K562 (cell line): ENCODE measurements around the gene NDUFS8. TPM values are rescaled to one million over a fixed set of nuclear protein-coding genes. Genes with fewer than 3 reads are reported as not detected.

Experiments used
- BDP1 ChIP-seq: IDR thresholded peaks from 3 replicates; pipeline ENCODE4 v1.6.1; 2011; ENCODE audit not compliant: insufficient read length, insufficient read depth
- CAMTA2 ChIP-seq: fragments of 250-450 bp; sonication (Bioruptor Pico); conservative IDR thresholded peaks from 2 replicates; pipeline ENCODE4 v1.5.1; 2022
- CBX1 ChIP-seq: sonication (generic); IDR thresholded peaks from 2 replicates; pipeline ENCODE4 v1.6.1; 2016; ENCODE audit warnings: antibody characterized with exemption, low read depth, mild to moderate bottlenecking
- CHD1 ChIP-seq: fragments of 200-600 bp; sonication (generic); IDR thresholded peaks from one replicate; pipeline ENCODE4 v1.6.1; 2012; ENCODE audit warnings: mild to moderate bottlenecking, moderate library complexity, low read length, inconsistent platforms
- CXXC5 ChIP-seq: fragments of 250-450 bp; sonication (Bioruptor Pico); IDR thresholded peaks from 2 replicates; pipeline ENCODE4 v1.8.0; 2022; ENCODE audit warnings: inconsistent platforms, mild to moderate bottlenecking, moderate library complexity
- ELF4 ChIP-seq: fragments of 450-650 bp; formaldehyde crosslinking; IDR thresholded peaks from 2 replicates; pipeline ENCODE4 v1.4.0; 2022; ENCODE audit warnings: missing genetic modification characterization
- FOXA1 ChIP-seq: fragments of 450-650 bp; IDR thresholded peaks from 2 replicates; pipeline ENCODE4 v1.6.1; 2016; ENCODE audit warnings: mild to moderate bottlenecking, borderline replicate concordance
- GABPB1 ChIP-seq: sonication (generic); formaldehyde crosslinking; IDR thresholded peaks from 2 replicates; pipeline ENCODE4 v1.8.0; 2022; ENCODE audit warnings: mild to moderate bottlenecking, missing genetic modification reagents
- HMGN3 ChIP-seq: IDR thresholded peaks from 2 replicates; pipeline ENCODE4 v1.6.1; 2011; ENCODE audit warnings: borderline replicate concordance, low read depth, mild to moderate bottlenecking, mixed read lengths, low read length; ENCODE audit not compliant: insufficient read length; ENCODE audit errors: extremely low read depth
- MCM7 ChIP-seq, 2 experiments: fragments of 450-650 bp; IDR thresholded peaks; 2 replicates each; pipeline ENCODE4 v1.6.1; 2016 to 2018
- NR1H2 ChIP-seq: sonication (generic); formaldehyde crosslinking; IDR thresholded peaks from 2 replicates; pipeline ENCODE4 v1.4.0; 2020; ENCODE audit warnings: mild to moderate bottlenecking, missing genetic modification reagents
- POLR2B ChIP-seq: fragments of 450-650 bp; IDR thresholded peaks from 2 replicates; pipeline ENCODE4 v1.6.1; 2018; ENCODE audit warnings: low read depth; ENCODE audit not compliant: partially characterized antibody
- PTBP1 ChIP-seq: fragments of 200-400 bp; formaldehyde crosslinking; IDR thresholded peaks from 2 replicates; pipeline ENCODE4 v1.6.1; 2017; ENCODE audit warnings: low read depth, low read length
- SMAD1 ChIP-seq: fragments of 150-350 bp; IDR thresholded peaks from 2 replicates; pipeline ENCODE4 v1.6.1; 2014; ENCODE audit warnings: low read length, low read depth; ENCODE audit not compliant: partially characterized antibody
- SNAPC5 ChIP-seq: fragments of 250-450 bp; sonication (Bioruptor Pico); IDR thresholded peaks from 2 replicates; pipeline ENCODE4 v1.8.0; 2021; ENCODE audit warnings: moderate library complexity, mild to moderate bottlenecking, inconsistent platforms
- XRCC3 ChIP-seq: fragments of 450-650 bp; IDR thresholded peaks from 2 replicates; pipeline ENCODE4 v1.6.1; 2017; ENCODE audit warnings: mild to moderate bottlenecking, moderate library complexity
- ZNF197 ChIP-seq: fragments of 200-800 bp; sonication (Bioruptor generic); IDR thresholded peaks from 2 replicates; pipeline ENCODE4 v1.6.1; 2016; ENCODE audit warnings: low read depth, missing genetic modification characterization, missing compliant biosample characterization
- ZNF41 ChIP-seq: fragments of 250-450 bp; sonication (Bioruptor Pico); conservative IDR thresholded peaks from 2 replicates; pipeline ENCODE4 v1.4.0; 2020; ENCODE audit warnings: mild to moderate bottlenecking
- ZNF584 ChIP-seq: fragments of 200-800 bp; sonication (Bioruptor generic); IDR thresholded peaks from 2 replicates; pipeline ENCODE4 v1.6.1; 2016; ENCODE audit warnings: low read depth, mild to moderate bottlenecking, missing genetic modification characterization, missing compliant biosample characterization
- ZNF778 ChIP-seq: fragments of 450-650 bp; formaldehyde crosslinking; IDR thresholded peaks from 2 replicates; pipeline ENCODE4 v1.4.0; 2020; ENCODE audit warnings: mild to moderate bottlenecking, moderate library complexity
- polyA plus RNA-seq, 8 experiments: library from polyadenylated mRNA; depleted of rRNA in 4 of 8; stranded (reverse) in 5 of 8; unstranded in 3 of 8; fragments of >200 nt; fragmentation: Nextera tagmentation in 2 of 8; fragmentation: Illumina TruSeq in 1 of 8; extraction: Ambion mirVana in 2 of 8; extraction: Trizol in 1 of 8; gene quantifications; 2 replicates each; pipeline versions ENCODE4 v1.2.1 to v1.2.3, GENCODE V29; 2011 to 2014; ENCODE audit warnings: inconsistent platforms in 1 of 8, missing spikeins in 1 of 8
- total RNA-seq, 7 experiments: library from RNA; depleted of rRNA in 6 of 7; stranded (reverse); fragments of >200 nt in 6 of 7; fragmentation: Illumina TruSeq in 2 of 7; extraction: Trizol in 2 of 7; gene quantifications; 2 replicates each; pipeline versions ENCODE4 v1.2.1 to v1.2.3, GENCODE V29; 2011 to 2021; ENCODE audit warnings: low replicate concordance in 1 of 7
- TF ChIP-seq, protein P1 (sequence below): sonication (generic); formaldehyde crosslinking; IDR thresholded peaks from 2 replicates; pipeline ENCODE4 v1.4.0; 2020; ENCODE audit warnings: mild to moderate bottlenecking, missing genetic modification reagents
- TF ChIP-seq, protein P2 (sequence below): fragments of 250-450 bp; sonication (Bioruptor Pico); IDR thresholded peaks from 2 replicates; pipeline ENCODE4 v1.4.0; 2020; ENCODE audit warnings: mild to moderate bottlenecking

NDUFS8 gene
- total and polyA plus RNA-seq, 9 of the 15 experiments (the other 6 are each of a cell fraction or from before 2014, with no cell fraction given), result 36.5 to 351 (median 101) TPM

- TF ChIP-seq CXXC5 (CRISPR knock-in tag), result peak; percentile 82
- peak; percentile 60 for TF ChIP-seq POLR2B
- no peak for TF ChIP-seq ELF4 (CRISPR knock-in tag)
- TF ChIP-seq, protein P1, sequence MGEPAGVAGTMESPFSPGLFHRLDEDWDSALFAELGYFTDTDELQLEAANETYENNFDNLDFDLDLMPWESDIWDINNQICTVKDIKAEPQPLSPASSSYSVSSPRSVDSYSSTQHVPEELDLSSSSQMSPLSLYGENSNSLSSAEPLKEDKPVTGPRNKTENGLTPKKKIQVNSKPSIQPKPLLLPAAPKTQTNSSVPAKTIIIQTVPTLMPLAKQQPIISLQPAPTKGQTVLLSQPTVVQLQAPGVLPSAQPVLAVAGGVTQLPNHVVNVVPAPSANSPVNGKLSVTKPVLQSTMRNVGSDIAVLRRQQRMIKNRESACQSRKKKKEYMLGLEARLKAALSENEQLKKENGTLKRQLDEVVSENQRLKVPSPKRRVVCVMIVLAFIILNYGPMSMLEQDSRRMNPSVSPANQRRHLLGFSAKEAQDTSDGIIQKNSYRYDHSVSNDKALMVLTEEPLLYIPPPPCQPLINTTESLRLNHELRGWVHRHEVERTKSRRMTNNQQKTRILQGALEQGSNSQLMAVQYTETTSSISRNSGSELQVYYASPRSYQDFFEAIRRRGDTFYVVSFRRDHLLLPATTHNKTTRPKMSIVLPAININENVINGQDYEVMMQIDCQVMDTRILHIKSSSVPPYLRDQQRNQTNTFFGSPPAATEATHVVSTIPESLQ (CRISPR knock-in tag), result no peak
- no peak for TF ChIP-seq ZNF778 (CRISPR knock-in tag)
- no peak for TF ChIP-seq SNAPC5
- TF ChIP-seq XRCC3, result no peak
- no peak for TF ChIP-seq CBX1
- peak; percentile 89 for TF ChIP-seq GABPB1 (CRISPR knock-in tag)
- TF ChIP-seq FOXA1, result no peak
- no peak for TF ChIP-seq PTBP1
- TF ChIP-seq ZNF584, result no peak
- TF ChIP-seq BDP1, result no peak
- no peak for TF ChIP-seq SMAD1
- no peak for TF ChIP-seq NR1H2 (CRISPR knock-in tag)
- no peak for TF ChIP-seq MCM7 (IDR thresholded peaks at IDR 0.05)
- TF ChIP-seq HMGN3, result peak; percentile 23
- TF ChIP-seq, protein P2, sequence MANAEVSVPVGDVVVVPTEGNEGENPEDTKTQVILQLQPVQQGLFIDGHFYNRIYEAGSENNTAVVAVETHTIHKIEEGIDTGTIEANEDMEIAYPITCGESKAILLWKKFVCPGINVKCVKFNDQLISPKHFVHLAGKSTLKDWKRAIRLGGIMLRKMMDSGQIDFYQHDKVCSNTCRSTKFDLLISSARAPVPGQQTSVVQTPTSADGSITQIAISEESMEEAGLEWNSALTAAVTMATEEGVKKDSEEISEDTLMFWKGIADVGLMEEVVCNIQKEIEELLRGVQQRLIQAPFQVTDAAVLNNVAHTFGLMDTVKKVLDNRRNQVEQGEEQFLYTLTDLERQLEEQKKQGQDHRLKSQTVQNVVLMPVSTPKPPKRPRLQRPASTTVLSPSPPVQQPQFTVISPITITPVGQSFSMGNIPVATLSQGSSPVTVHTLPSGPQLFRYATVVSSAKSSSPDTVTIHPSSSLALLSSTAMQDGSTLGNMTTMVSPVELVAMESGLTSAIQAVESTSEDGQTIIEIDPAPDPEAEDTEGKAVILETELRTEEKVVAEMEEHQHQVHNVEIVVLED (CRISPR knock-in tag), result peak; percentile 38; the same call in 1 of the 2 replicates
- no peak for TF ChIP-seq ZNF197 (CRISPR knock-in tag)
- TF ChIP-seq ZNF41 (CRISPR knock-in tag), result no peak
- no peak for TF ChIP-seq CHD1
- no peak for TF ChIP-seq CAMTA2
These were observed at the start of gene NDUFS8 (continued) for GRCh38 chr11:68030318-68031143.
